CD1c-positive myeloid dendritic cell (primary cell): ENCODE results near the gene COL21A1.
"Not testable (repeated sequence)": the region's sequence is repeated elsewhere in the genome, so short reads cannot be mapped to it uniquely, and the experiment has no call there.

ENCODE experiments used
- DNase-seq: peaks from one replicate; pipeline ENCODE4 v3.0.0-alpha.2; 2016; ENCODE audit errors: extremely low spot score

Gene COL21A1

GRCh38 chr6:56246881-56247653 is at the start of gene COL21A1:
Gene COL21A1, minus strand, starts transcription at chr6:56247580. Its CDS starts 64,962 bp downstream, at chr6:56182618.
- DNase-seq, result no peak

DNA sequence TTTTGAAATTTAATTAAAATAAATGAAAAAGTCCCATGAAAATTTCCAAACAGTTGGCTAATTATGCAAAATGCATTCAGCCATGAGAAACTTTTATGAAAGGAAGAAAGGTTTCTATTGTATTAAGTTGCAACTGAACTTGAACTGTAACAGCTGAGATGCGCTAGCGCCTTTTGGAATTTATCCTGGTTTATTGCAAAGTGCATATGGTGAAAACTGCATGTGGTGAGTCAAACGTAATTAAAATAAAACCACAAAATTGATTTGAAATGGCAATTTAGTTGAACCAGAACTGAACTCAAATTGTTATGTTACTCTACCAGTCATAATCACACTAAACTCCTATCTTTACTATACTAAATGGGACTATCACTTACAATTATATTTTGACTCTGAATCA is 46.4 kb upstream of the COL21A1 start:
- DNase-seq, result no peak

GRCh38 chr6:56292505-56293181 is 45.3 kb upstream of the COL21A1 start:
- DNase-seq, result peak; percentile 51

- no peak for DNase-seq
Observed at GRCh38 chr6:56291302-56291917, 44.0 kb upstream of the COL21A1 start.

DNA sequence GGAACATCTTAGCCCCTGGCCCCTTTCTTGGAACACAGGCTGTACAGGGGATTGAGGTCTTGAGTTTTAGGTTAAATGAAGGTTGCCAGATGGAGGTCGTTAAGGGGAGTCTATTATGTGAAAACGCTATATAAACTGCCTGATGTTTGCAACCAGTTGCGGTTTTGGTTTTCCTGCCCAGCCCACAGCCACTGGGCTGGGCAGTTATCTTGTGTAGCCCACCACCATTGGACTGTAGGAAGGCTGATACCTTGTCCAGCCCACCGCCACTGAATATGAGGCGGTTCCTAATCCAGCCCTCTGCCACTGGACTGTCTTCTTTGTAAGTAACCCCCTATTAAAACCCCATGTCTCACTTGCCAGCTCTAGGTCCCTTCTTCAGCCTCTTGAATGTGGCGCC is 42.3 kb upstream of the COL21A1 start:
- DNase-seq, result no peak

DNA sequence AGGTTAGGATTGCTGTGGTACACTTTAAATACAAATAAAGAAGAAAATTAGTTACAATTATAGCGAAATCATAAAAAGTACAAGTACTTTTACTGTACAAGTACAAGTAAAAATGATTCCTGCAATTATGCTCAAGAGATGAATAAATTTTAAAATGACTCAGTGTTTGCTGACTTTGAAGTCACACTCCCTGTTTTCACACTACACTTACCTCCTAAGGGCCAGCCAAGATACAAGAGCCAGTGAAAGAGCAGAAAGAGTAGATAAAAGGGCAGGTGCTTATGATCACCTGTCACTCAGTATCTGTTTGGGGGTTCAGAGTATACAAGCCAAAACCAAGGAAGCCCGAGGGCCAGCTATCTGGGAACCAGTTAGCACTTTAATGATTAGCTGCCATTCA is 41.0 kb upstream of the COL21A1 start:
- DNase-seq, result no peak

GRCh38 chr6:56282391-56282790 is 35.0 kb upstream of the COL21A1 start:
- DNase-seq, result no peak

DNA sequence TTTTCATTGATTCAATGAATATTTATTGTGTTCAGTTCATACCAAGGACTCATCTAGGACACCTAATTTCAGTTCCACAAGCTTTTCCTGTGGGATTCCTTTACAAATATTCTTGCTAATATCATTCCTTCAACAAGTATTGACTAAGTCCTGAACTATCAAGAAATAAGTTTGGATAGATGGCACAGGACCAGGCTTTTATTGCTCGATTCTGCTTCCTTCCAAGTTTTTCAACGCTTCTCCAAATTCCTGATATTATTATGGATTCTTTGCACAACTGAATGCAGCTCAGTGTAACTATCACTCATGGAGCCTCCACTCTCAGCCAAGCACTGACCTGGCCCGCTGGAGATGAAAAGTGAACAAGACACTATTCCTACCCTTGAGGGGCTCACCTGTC is 32.7 kb upstream of the COL21A1 start:
- DNase-seq, result no peak

DNA sequence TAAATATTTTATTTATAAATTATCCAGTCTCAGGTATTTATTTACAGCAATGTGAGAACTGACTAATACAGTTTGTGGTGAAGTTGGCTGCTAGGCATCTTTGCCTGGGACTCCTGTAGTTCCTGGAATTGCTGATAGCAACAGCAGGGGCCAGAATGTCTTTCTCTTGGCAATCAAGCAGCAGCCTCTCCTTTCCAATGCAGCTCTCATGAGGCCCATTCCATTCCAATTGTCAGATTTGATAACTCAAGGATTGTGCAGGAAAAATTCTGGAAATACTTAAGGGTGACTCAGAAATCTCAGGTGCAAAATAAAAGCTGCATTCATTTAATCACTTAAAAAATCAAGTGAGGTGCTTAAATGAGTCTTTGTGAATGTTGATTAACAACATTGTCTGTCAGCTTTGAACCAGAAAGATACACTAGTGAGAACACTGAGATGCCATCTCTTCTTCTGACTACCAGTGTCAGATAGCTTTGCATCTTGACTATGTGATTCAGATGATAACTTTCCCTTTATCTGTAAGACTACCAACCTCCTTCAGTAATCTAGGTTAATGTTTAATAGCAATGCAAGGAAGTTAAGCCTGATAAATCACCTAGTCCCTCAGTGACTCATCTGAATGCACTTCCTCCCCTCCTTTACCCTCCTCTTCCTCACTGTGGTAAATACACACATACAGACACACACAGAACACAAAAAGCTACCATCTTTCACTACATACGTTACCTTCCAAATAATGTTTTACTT is 32.1 kb upstream of the COL21A1 start:
- no peak for DNase-seq

- no peak for DNase-seq
Observed at GRCh38 chr6:56278171-56278591, 30.8 kb upstream of the COL21A1 start.

- DNase-seq, result no peak
Observed at GRCh38 chr6:56270812-56271441, 23.5 kb upstream of the COL21A1 start.

DNA sequence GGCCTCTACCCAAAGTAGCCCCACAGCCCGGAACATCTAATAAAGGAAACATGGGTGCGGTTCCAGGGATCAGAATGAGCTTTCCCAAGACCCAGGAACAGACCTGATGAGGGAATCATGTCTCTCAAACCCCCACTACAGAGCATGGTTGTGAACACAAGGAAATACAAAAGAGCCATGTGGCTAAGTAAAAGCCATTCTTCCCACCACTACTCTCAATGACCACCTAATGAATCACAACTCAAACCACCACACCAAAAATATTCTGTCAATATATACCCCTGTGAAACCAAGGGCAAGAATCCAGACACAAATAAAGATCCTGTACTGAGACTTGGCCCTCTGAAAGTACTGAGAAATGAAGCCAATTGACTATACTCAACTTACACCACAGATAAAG is 20.9 kb upstream of the COL21A1 start:
- DNase-seq, result no peak

DNA sequence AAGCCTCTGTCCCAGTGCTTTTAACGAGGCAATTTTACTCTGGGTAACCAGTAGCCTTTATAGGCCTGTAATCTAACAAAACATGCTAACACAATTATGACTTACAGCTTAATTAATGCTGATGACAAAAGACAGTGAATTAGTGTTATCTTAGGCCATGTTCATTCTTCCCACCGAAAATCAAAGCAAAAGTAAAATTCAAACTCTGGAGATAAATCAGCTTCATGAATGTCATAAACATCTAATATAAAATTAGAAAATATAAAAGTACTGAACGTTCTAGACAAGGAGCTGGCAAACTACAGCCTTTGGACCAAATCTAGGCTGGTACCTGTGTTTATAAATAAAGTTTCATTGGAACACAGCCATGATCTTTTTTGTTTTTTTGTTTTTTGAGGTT is 18.6 kb upstream of the COL21A1 start:
- DNase-seq, result no peak

DNA sequence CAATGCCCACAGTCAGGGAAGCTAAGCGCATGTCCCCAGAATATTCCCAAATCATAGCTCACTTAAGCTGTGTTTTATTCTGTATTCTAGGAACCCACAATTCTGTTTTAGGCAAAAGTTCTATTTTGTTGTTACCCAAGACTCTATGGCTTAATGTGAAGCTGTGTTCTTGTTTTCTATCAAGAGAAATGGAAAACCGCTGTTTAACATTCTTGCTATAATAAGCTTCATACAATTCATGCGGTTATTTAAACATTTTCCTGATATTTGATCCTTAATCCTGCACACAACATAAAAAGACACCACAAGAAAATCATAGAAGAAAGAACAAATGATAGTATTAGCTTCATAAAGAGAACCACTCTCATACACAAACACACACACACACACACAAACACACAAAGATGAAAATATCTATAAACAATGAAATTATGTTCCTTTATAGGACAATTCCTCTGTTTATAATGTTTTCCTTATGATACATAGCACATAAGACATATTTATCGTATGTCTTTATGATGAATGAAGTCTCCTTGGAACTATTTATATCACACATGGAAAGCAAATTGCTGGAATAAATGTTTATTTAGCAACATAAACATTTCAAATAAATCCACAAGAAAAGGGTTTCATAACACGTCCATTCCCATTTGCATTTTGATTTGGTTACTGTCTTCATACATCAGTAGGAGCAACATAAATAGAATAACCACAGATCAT is 16.4 kb upstream of the COL21A1 start:
- DNase-seq, result no peak

- not testable (repeated sequence) for DNase-seq
Observed at GRCh38 chr6:56260593-56260992, 13.2 kb upstream of the COL21A1 start.

DNA sequence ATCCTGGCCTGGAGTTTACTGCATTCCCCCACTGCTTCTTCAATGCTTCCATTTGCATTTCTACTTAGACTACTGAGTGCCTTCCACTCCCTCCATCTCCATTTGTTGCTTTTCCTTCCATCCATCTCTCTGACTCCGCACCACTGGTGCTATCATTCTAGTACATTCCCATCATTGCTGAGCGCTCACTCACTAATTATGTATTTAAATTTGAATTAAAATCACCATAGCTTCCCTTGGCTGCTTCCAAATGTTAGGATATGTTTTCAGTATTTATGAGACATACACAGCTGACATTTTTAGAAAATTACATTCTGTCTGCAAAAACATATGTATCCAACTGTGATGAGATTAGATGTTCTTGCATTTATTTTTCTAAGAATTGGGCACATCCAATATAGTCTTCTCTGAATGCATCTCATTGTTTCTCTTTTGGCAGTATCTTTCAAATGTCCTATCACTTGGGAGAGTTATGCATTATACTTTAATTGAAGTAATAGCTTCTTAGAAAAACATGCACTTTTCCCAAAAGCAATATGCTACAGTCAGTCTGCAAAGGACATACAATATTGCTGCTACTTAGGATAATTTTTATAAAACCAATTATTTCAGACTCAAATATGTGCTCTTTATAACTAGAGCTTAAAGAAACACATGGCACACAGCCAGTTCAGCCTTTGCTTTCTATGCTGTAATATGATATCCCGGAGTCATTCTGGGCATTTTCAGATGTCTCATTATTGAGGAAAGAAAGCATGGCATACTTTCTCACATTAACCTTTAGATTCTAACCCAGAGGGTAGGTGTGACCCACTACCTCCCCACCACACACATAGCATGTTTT is 12.1 kb upstream of the COL21A1 start:
- DNase-seq, result no peak

DNA sequence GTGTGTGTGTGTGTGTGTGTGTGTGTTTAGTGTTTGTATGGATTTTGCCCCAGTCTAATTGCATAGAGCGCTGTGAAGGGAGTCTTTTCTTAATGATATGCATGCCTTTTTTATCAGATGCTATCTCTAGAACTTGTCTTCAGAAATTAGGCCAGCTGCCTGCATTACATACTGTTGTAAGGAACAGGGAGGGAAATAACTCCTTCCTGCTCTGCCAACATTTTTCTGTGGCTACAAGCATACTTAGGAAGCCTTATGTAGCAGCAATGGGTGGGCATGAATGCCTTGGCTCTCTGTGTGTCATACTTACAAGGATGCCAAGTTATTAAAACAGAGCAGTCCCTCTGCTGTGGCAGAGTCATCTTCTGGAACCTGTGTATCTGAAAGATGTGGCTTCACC is 8.0 kb upstream of the COL21A1 start:
- no peak for DNase-seq

- DNase-seq, result peak; percentile 7
Observed at GRCh38 chr6:56250266-56250665, 2.9 kb upstream of the COL21A1 start.

DNA sequence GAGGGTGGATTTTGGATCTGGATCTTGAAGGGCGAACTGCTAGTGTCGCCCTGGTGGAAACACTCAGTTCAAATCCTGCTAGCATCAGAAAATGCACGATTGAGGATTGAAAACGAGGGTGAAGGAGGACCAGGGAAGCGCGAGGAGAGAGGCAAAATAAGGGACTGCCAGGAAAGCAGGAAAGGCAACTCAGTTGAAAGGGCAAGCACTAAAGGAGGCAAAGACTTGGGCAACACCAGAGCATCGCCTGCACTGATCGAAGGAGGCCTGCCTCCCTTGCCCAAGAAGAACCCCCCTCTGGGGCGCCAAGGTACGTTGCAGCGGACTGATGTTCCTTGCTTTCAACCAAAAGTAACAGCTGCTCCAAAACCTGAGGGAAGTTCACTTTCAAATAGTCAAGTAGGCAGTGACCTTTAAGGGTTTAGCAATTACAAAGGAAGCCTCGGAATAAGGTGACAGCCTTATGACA is 308 bp upstream of the COL21A1 start:
- DNase-seq, result no peak

DNA sequence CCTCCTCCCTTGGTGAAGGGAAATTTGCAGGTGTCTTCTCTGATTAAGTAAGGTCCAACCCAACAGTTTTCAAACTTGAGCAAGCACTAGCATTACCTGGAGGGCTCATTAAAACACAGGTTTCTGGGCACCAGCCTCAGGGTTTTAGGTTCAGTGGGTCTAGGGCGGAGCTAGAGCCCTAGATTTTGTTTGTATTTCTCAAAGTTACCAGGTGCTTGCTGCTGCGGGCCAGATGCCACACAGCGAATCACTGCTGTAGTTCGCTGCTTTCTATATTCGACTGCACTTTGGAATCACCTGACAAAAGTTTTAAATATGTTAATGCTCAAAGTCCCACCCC is 869 bp downstream of the COL21A1 start:
- no peak for DNase-seq
